IMR-90 (cell line): Measurements from ENCODE around the gene SP2. TPM values are rescaled to one million over a fixed set of nuclear protein-coding genes. Genes with fewer than 3 reads are reported as not detected.

Source experiments
- ATAC-seq: fragments of 200-7000 bp; cut with Tn5 transposase; 2 replicates; pipeline ENCODE4 v1.9.1; 2020; ENCODE audit warnings: low read depth, mild to moderate bottlenecking, moderate library complexity
- BruUV-seq: library from RNA; stranded (reverse); fragments of 400-500 nt; replicated peaks from 2 replicates; lab custom pipeline; 2021; lab: Mats Ljungman, UMichigan
- CTCF ChIA-PET: fragments of 300-600 bp; formaldehyde crosslinking; extraction: SDS; loops from one replicate; lab custom pipeline; 2021; ENCODE audit warnings: antibody characterized with exemption; lab: Yijun Ruan, JAX
- POLR2A ChIA-PET: fragments of 300-600 bp; sonication (Branson Sonifier 250); formaldehyde crosslinking; loops from one replicate; lab custom pipeline; 2022; ENCODE audit warnings: antibody characterized with exemption; ENCODE audit not compliant: unreplicated experiment; lab: Charles Lee
- DNase-seq: peaks from one replicate; pipeline ENCODE4 v3.0.0; 2013
- H2AFZ ChIP-seq: replicated peaks from 2 replicates; pipeline ENCODE3; 2013; ENCODE audit warnings: low read length, mild to moderate bottlenecking; ENCODE audit not compliant: poor library complexity
- H2AK5ac ChIP-seq: 2 replicates; pipeline ENCODE4 v1.6.1; 2013; ENCODE audit warnings: low read depth, low read length, inconsistent platforms
- H2AK9ac ChIP-seq: replicated peaks from 2 replicates; pipeline ENCODE3; 2013; ENCODE audit warnings: mild to moderate bottlenecking, low read depth, low read length, moderate library complexity; ENCODE audit not compliant: poor library complexity
- H2BK120ac ChIP-seq: 2 replicates; pipeline ENCODE4 v1.6.1; 2013; ENCODE audit warnings: low read depth, low read length, inconsistent platforms
- H2BK15ac ChIP-seq: 3 replicates; pipeline ENCODE4 v1.6.1; 2013; ENCODE audit warnings: low read depth, low read length, inconsistent platforms
- H2BK20ac ChIP-seq: 2 replicates; pipeline ENCODE4 v1.6.1; 2013; ENCODE audit warnings: low read depth, mild to moderate bottlenecking, inconsistent platforms, low read length, moderate library complexity
- H2BK5ac ChIP-seq: 2 replicates; pipeline ENCODE4 v1.6.1; 2013; ENCODE audit warnings: mild to moderate bottlenecking, low read depth, low read length, inconsistent platforms; ENCODE audit not compliant: poor library complexity, severe bottlenecking
- H3K14ac ChIP-seq: replicated peaks from 2 replicates; pipeline ENCODE4 v1.6.1; 2013; ENCODE audit warnings: low read depth, low read length, inconsistent platforms
- H3K18ac ChIP-seq: 2 replicates; pipeline ENCODE4 v1.6.1; 2013; ENCODE audit warnings: low read depth, low read length, control low read depth
- H3K23ac ChIP-seq: 2 replicates; pipeline ENCODE4 v1.6.1; 2013; ENCODE audit warnings: low read depth, low read length, inconsistent platforms
- H3K27ac ChIP-seq: 2 replicates; pipeline ENCODE4 v1.5.1; 2013; ENCODE audit warnings: mild to moderate bottlenecking, control low read depth, low read length; ENCODE audit not compliant: insufficient read depth
- H3K27me3 ChIP-seq: 2 replicates; pipeline ENCODE4 v1.6.1; 2013; ENCODE audit warnings: low read length; ENCODE audit not compliant: control insufficient read depth, insufficient read depth
- H3K36me3 ChIP-seq: 2 replicates; pipeline ENCODE4 v1.6.1; 2013; ENCODE audit warnings: low read length, mixed read lengths; ENCODE audit not compliant: control insufficient read depth, insufficient read depth
- H3K4ac ChIP-seq: 2 replicates; pipeline ENCODE4 v1.6.1; 2013; ENCODE audit warnings: low read depth, low read length, inconsistent platforms
- H3K4me1 ChIP-seq: 2 replicates; pipeline ENCODE4 v1.6.1; 2013; ENCODE audit warnings: low read length, mixed read lengths; ENCODE audit not compliant: control insufficient read depth, insufficient read depth
- H3K4me2 ChIP-seq: 2 replicates; pipeline ENCODE4 v1.6.1; 2013; ENCODE audit warnings: low read depth, mild to moderate bottlenecking, control low read depth, low read length, moderate library complexity
- H3K4me3 ChIP-seq: 2 replicates; pipeline ENCODE4 v1.5.1; 2013; ENCODE audit warnings: low read depth, mild to moderate bottlenecking, control low read depth, low read length, moderate library complexity; ENCODE audit not compliant: insufficient read depth
- H3K56ac ChIP-seq: 2 replicates; pipeline ENCODE4 v1.6.1; 2013; ENCODE audit warnings: low read length, inconsistent platforms; ENCODE audit not compliant: insufficient read depth; ENCODE audit errors: extremely low read depth
- H3K79me1 ChIP-seq, 2 experiments: 2 replicates each; pipeline ENCODE4 v1.6.1; 2013; ENCODE audit warnings: low read length in 2 of 2, inconsistent platforms in 1 of 2, low read depth in 1 of 2
- H3K9ac ChIP-seq: 2 replicates; pipeline ENCODE4 v1.6.1; 2013; ENCODE audit warnings: low read depth, low read length, control low read depth
- H3K9me1 ChIP-seq: 2 replicates; pipeline ENCODE4 v1.6.1; 2013; ENCODE audit warnings: low read length, inconsistent platforms; ENCODE audit not compliant: insufficient read depth
- H3K9me3 ChIP-seq: 2 replicates; pipeline ENCODE4 v1.6.1; 2013; ENCODE audit warnings: low read length; ENCODE audit not compliant: control insufficient read depth, insufficient read depth
- H4K20me1 ChIP-seq: 2 replicates; pipeline ENCODE4 v1.6.1; 2013; ENCODE audit warnings: low read length, inconsistent platforms; ENCODE audit not compliant: insufficient read depth
- H4K5ac ChIP-seq: 2 replicates; pipeline ENCODE4 v1.6.1; 2013; ENCODE audit warnings: mild to moderate bottlenecking, low read depth, low read length, control low read depth
- H4K8ac ChIP-seq, 2 experiments: 2 replicates each; pipeline ENCODE4 v1.6.1; 2013; ENCODE audit warnings: low read depth in 2 of 2, low read length in 2 of 2, control low read depth in 1 of 2, inconsistent platforms in 1 of 2
- H4K91ac ChIP-seq: 2 replicates; pipeline ENCODE4 v1.6.1; 2013; ENCODE audit warnings: low read depth, low read length, inconsistent platforms; ENCODE audit not compliant: insufficient read depth
- NFE2L2 ChIP-seq: fragments of 150-350 bp; IDR thresholded peaks from 2 replicates; pipeline ENCODE4 v1.6.1; 2016; ENCODE audit warnings: low read depth, mild to moderate bottlenecking, low read length
- WGBS, 2 experiments: methylation state at CpG; one replicate each; pipeline versions ENCODE4 v1.1.5 to v1.1.7; 2013; ENCODE audit warnings: missing lambda C conversion rate in 2 of 2; ENCODE audit not compliant: insufficient read length in 1 of 2; ENCODE audit errors: extremely low coverage in 2 of 2; 5-methylcytosine and 5-hydroxymethylcytosine counted together
- dilution Hi-C: fragments of 300-500 bp; cut with HindIII; formaldehyde crosslinking; loops from one replicate; pipeline ENCODE4 v1.14.3; 2018; ENCODE audit warnings: low sequenced_read_pairs; ENCODE audit not compliant: unreplicated experiment
- in situ Hi-C: fragments of 300-500 bp; cut with MboI; formaldehyde crosslinking; loops from 3 replicates; pipeline ENCODE4 v1.14.3; 2019; ENCODE audit warnings: low sequenced_read_pairs, inconsistent platforms, mixed read lengths
- intact Hi-C: fragments of 100-400 bp; cut with micrococcal nuclease; formaldehyde crosslinking; loops from 2 replicates; pipeline ENCODE4 v1.10.0; 2022
- polyA plus RNA-seq, 3 experiments: library from polyadenylated mRNA; depleted of rRNA; stranded (reverse); fragments of >200 nt; gene quantifications; 2 replicates each; pipeline ENCODE4 v1.2.3, GENCODE V29; 2012; ENCODE audit warnings: low replicate concordance in 1 of 3
- total RNA-seq: library from RNA; depleted of rRNA; stranded (reverse); fragments of >200 nt; gene quantifications from 2 replicates; pipeline ENCODE4 v1.2.3, GENCODE V29; 2012

SP2 gene
- total and polyA plus RNA-seq, 2 of the 4 experiments (the other 2 are of a cell fraction) = 0.72 to 13.8 TPM

DNA sequence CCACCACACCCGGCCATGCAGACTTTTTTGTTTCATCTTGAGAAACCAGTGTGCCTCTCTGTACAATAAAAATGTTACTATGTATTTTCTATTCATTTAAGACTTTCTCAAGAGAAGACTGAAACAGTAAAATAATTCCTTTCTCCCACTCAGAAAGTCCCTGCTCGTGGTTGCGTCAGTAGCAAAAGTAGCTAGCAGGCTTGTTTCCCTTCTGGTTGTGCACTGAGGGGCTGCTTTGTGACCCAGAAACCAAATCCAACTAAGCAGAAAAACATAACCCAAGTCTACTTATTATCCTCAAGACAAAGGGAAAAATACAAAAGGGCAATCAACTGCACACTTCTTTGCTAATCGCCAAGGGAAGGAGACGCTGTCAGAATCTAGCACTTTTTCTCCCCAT, 41.9 kb downstream of the SP2 start:
- Histone ChIP-seq H2BK120ac (no peak overlapping the region), H3K36me3 (no peaks in the 10 kb centered on the region), H4K20me1 (no peaks in the 10 kb centered on the region), H3K23ac (no peak overlapping the region), H4K5ac (no peak overlapping the region), H3K4me1 (peaks cover 6% of the 10 kb centered on the region), H3K56ac (no peak overlapping the region), H3K79me1 (peaks cover 8 to 37% of the 10 kb centered on the region in 2 experiments; a peak in 3 of 4 replicates), H4K8ac (no peak overlapping the region), H2BK5ac (no peak overlapping the region), H3K27me3 (no peaks in the 10 kb centered on the region), H4K91ac (no peak overlapping the region), H3K4me2 (no peak overlapping the region), H3K9ac (no peak overlapping the region), H2AFZ (no peak overlapping the region), H2AK5ac (no peak overlapping the region), H2BK20ac (no peak overlapping the region), H3K18ac (no peak overlapping the region), H3K4me3 (no peak overlapping the region), H3K9me3 (no peaks in the 10 kb centered on the region), H3K14ac (no peak overlapping the region), H2BK15ac (no peak overlapping the region), H3K9me1 (peaks cover 22% of the 10 kb centered on the region), H3K27ac (no peak overlapping the region), H3K4ac (no peak overlapping the region), H2AK9ac (no peak overlapping the region)
- DNase-seq = no peak
- no peak for ATAC-seq
- CTCF ChIA-PET = no interaction called here
- in situ Hi-C loops (no loop called here), intact Hi-C loops (no loop called here), dilution Hi-C loops (no loop called here)
- POLR2A ChIA-PET = interaction anchor here (0.5 kb wide), 1 partner anchor 45 kb away, joined by 12 read pairs; no protein-coding TSS in a partner anchor
- BruUV-seq = no TSS peak
- TF ChIP-seq NFE2L2 = no peak
- 93% methylated on average over 3 of the region's 5 CpGs; no CpG with 5 or more reads in 1 of the 2 experiments for WGBS, 2 experiments
